OCI-LY3 (cell line): ENCODE measurements around the gene MRPL58.
A peak's percentile ranks its signal among the peaks of the same experiment; 100 is the strongest.

ENCODE experiments used
- H2AFZ ChIP-seq: fragments of 200-600, 300-600 bp; shearing (Covaris generic); 2 replicates; pipeline ENCODE4 v1.6.0; 2014; ENCODE audit warnings: antibody characterized with exemption, low read depth, low read length
- H3K27ac ChIP-seq: fragments of 200-600, 300-600 bp; sonication (generic); 2 replicates; pipeline ENCODE4 v1.5.1; 2014; ENCODE audit warnings: mild to moderate bottlenecking, low read length, moderate library complexity, mixed read lengths
- H3K27me3 ChIP-seq: fragments of 200-600, 300-600 bp; sonication (generic); 2 replicates; pipeline ENCODE4 v1.6.1; 2014; ENCODE audit warnings: low read depth, low read length, mixed read lengths
- H3K36me3 ChIP-seq: fragments of 200-600, 300-600 bp; sonication (generic); replicated peaks from 2 replicates; pipeline ENCODE3; 2014; ENCODE audit warnings: low read depth, low read length, mixed read lengths
- H3K4me1 ChIP-seq: fragments of 300-600, 200-600 bp; sonication (generic); 2 replicates; pipeline ENCODE4 v1.6.1; 2014; ENCODE audit warnings: low read length, mixed read lengths
- H3K4me2 ChIP-seq: fragments of 200-600, 300-600 bp; sonication (generic); 2 replicates; pipeline ENCODE4 v1.6.1; 2014; ENCODE audit warnings: low read length, mixed read lengths
- H3K4me3 ChIP-seq: fragments of 300-600, 200-600 bp; sonication (generic); 2 replicates; pipeline ENCODE4 v1.5.1; 2014; ENCODE audit warnings: antibody characterized with exemption, mild to moderate bottlenecking, low read length, moderate library complexity
- H3K79me2 ChIP-seq: fragments of 300-600, 200-600 bp; shearing (Covaris generic); 2 replicates; pipeline ENCODE4 v1.6.1; 2014; ENCODE audit warnings: mild to moderate bottlenecking, low read length, mixed read lengths
- H3K9ac ChIP-seq: fragments of 300-600, 200-600 bp; shearing (Covaris generic); 2 replicates; pipeline ENCODE4 v1.6.0; 2014; ENCODE audit warnings: mild to moderate bottlenecking, low read length, moderate library complexity
- H3K9me3 ChIP-seq: fragments of 200-600, 300-600 bp; shearing (Covaris generic); 2 replicates; pipeline ENCODE4 v1.6.1; 2014; ENCODE audit warnings: low read length, mixed read lengths; ENCODE audit not compliant: insufficient read depth
- H4K20me1 ChIP-seq: fragments of 200-600, 300-600 bp; sonication (generic); 2 replicates; pipeline ENCODE4 v1.6.1; 2016; ENCODE audit warnings: low read length, mixed read lengths; ENCODE audit not compliant: insufficient read depth
- CTCF ChIP-seq: fragments of 200-600, 300-600 bp; sonication (generic); IDR thresholded peaks from 2 replicates; pipeline ENCODE4 v1.5.1; 2014; ENCODE audit warnings: antibody characterized with exemption, low read length, low read depth
- EZH2phosphoT487 ChIP-seq: fragments of 200-600 bp; shearing (Covaris generic); IDR thresholded peaks from 2 replicates; pipeline ENCODE4 v1.6.1; 2018; ENCODE audit warnings: antibody characterized with exemption, mixed run types, low read depth

The MRPL58 gene

GRCh38 chr17:75069783-75070182 is 57.3 kb downstream of the MRPL58 start:
- Histone ChIP-seq H3K9ac (no peak overlapping the region), H3K79me2 (no peaks in the 10 kb centered on the region), H4K20me1 (no peaks in the 10 kb centered on the region), H3K4me3 (no peak overlapping the region), H3K9me3 (no peaks in the 10 kb centered on the region), H3K27ac (no peak overlapping the region), H3K27me3 (no peaks in the 10 kb centered on the region), H3K4me1 (no peaks in the 10 kb centered on the region), H2AFZ (no peak overlapping the region), H3K4me2 (no peak overlapping the region), H3K36me3 (no peaks in the 10 kb centered on the region)
- TF ChIP-seq EZH2phosphoT487 (no peak), CTCF (peak; percentile 48)
